Heart right ventricle (tissue), 16 donors: ENCODE results near the gene OGFOD3. TPM values are rescaled to one million over a fixed set of nuclear protein-coding genes. Genes with fewer than 3 reads are reported as not detected.
A peak's percentile ranks its signal among the peaks of the same experiment; 100 is the strongest.

Source experiments
- ATAC-seq, 8 donors: fragments of 200-7000 bp; cut with Tn5 transposase; one replicate each; pipeline ENCODE4 v1.9.1; 2020; ENCODE audit warnings: mild to moderate bottlenecking in 8 of 8, moderate library complexity in 8 of 8, moderate number of reproducible peaks in 1 of 8
- DNase-seq, 2 donors: peaks; one replicate each; pipeline ENCODE4 v3.0.0-alpha.2; 2020
- H3K27ac ChIP-seq, 10 donors: fragments of 200-600 bp; sonication (generic) in 2 of 10; one replicate each; pipeline versions ENCODE4 v1.5.0 to v1.8.0; 2020 to 2022; ENCODE audit warnings: mild to moderate bottlenecking in 3 of 10
- H3K27me3 ChIP-seq, 7 donors: fragments of 200-600 bp; one replicate each; pipeline ENCODE4 v1.8.0; 2021 to 2022; ENCODE audit warnings: mild to moderate bottlenecking in 2 of 7
- H3K36me3 ChIP-seq, 9 donors: fragments of 200-600 bp; sonication (generic) in 1 of 9; one replicate each; pipeline versions ENCODE4 v1.5.0 to v1.8.0; 2020 to 2022; ENCODE audit warnings: mild to moderate bottlenecking in 2 of 9
- H3K4me1 ChIP-seq, 9 donors: fragments of 200-600 bp; sonication (generic) in 1 of 9; one replicate each; pipeline versions ENCODE4 v1.5.0 to v1.8.0; 2020 to 2022; ENCODE audit warnings: mild to moderate bottlenecking in 4 of 9
- H3K4me3 ChIP-seq, 10 donors: fragments of 200-600 bp; sonication (generic) in 2 of 10; one replicate each; pipeline versions ENCODE4 v1.5.0 to v1.8.0; 2020 to 2022; ENCODE audit warnings: mild to moderate bottlenecking in 7 of 10, moderate library complexity in 2 of 10
- H3K9me3 ChIP-seq, 11 donors: fragments of 200-600 bp in 10 of 11; sonication (generic) in 2 of 11; one replicate each; pipeline versions ENCODE4 v1.5.0 to v1.8.0; 2013 to 2022; ENCODE audit warnings: mild to moderate bottlenecking in 2 of 11, control low read depth in 1 of 11, moderate library complexity in 1 of 11
- WGBS, 2 donors: extraction: QIAGEN DNeasy Blood & Tissue Kit; methylation state at CpG; one replicate each; pipeline ENCODE4 v1.1.7; 2013; ENCODE audit warnings: inconsistent platforms in 1 of 2; 5-methylcytosine and 5-hydroxymethylcytosine counted together
- intact Hi-C, 10 donors: fragments of 100-400 bp; cut with DNase I; formaldehyde crosslinking; loops; one replicate each; pipeline versions ENCODE4 v1.11.1 to v1.14.2; 2022
- polyA plus RNA-seq, 2 donors: library from polyadenylated mRNA; stranded (reverse); fragments of 200-250 nt; gene quantifications; one replicate each; pipeline ENCODE4 v1.2.3, GENCODE V29; 2013
- total RNA-seq, 10 donors: library from RNA; stranded (reverse); fragmentation: NEBNext Ultra II Directional in 3 of 10; extraction: Animal tissue kit (Norgen Biotek cat#: 25700) in 3 of 10; gene quantifications; one replicate each; pipeline versions ENCODE4 v1.2.1 to v1.2.4, GENCODE V29; 2021 to 2023
- TF ChIP-seq, protein P1 (sequence below), 9 donors: fragments of 200-600 bp; sonication (generic) in 2 of 9; IDR thresholded peaks; one replicate each; pipeline versions ENCODE4 v1.5.0 to v1.8.0; 2021 to 2022; ENCODE audit warnings: antibody characterized with exemption in 9 of 9, mild to moderate bottlenecking in 5 of 9, moderate library complexity in 1 of 9
- donor health status: Arrhythmogenic right ventricular cardiomyopathy.
- donor health status: ischemic (EF 13 %, LVEDD 7.1; RV severe dilation, severe dysfunction).
- donor health status: healthy with polysubstance abuse.
- donor health status: DM: no; HTN: yes; CAD: no.
- donor health status: DM: no; HTN: no; CAD: no.
- donor health status: ischemic (EF 25% LVEDD 6.9; RV normal size, moderate dysfunction).
- donor health status: ischemic (EF 25% LVEDD 5.7; RV mildly dilated, moderate dysfunction).
- donor health status: healthy.
- donor health status: DM: yes; HTN: yes; CAD: no.
- donor health status: Ischemic cardiomyopathy.
- donor health status: ischemic (EF 35%, LVEDD 5.7; RV mildly dilated, moderate dysfunction).
- donor health status: nonischemic (EF 11% LVEDD 7.7; RV severe dilation, severe dysfunction).
- donor health status: DM: yes; HTN: yes; CAD: no.
- donor health status: PGD.
- donor health status: ischemic (EF 29% LVEDD 5.4; RV normal size, mild dysfunction).
- donor health status: nonischemic (EF 23%, LVEDD 6.1; RV moderate dilation, normal function).

The OGFOD3 gene
- total and polyA plus RNA-seq, 12 donors = 23.3 to 39.4 (median 30.8) TPM

- intact Hi-C loops = loop anchor here in 2 of 10 donors (5.0 to 10.0 kb wide), 2 partner anchors 33 to 105 kb away; partner anchors contain the start of genes HEXD (in 1 of the 2) and OGFOD3 (in 1 of the 2)
- ATAC-seq = peak in 2 of 8 donors; percentile 10 to 11
- peak overlapping the region; percentile 66 to 99 (median 90) for H3K4me3 ChIP-seq
These were observed 31.5 kb upstream of the OGFOD3 start for GRCh38 chr17:82449883-82450356.

DNA sequence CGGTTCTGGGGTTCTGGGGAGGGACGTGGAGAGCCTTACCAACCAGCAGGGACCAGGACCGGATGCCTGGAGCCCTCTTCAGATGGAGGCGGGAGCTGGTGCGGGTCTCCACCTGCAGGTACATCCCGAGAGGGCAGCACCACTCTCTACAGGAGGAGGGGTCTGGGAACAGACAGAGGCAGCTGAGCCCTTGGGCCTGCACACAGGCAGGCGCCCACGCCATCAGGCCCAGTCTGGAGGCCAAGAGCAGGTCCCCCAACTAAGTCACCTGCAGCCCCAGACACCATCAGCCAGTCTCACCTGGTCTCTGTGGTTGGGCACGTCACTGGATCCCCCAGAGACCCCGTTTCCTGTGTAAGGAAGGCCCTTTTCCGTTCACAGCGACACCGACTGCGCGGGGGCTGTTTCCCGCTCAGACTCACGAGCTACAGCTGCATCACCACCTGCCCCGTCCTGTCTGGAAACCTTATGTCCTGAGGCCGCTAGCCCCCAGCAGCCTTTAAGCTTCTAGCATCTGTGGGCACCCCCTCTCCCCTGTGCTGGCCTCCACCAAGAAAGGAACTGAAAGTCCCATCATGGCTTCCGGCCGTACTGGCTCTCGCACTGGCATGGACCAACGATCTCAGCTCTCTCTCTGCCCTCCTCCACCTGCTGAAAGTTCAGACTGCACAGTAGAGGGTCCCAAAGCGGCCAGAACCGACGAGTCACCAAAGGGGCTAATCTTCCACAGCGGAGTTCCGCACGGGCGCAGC lies 30.9 kb upstream of the OGFOD3 start:
- H3K4me3 ChIP-seq = peak overlapping the region; percentile 66 to 99 (median 90)
- no peaks in the 10 kb centered on the region for H3K27me3 ChIP-seq
- H3K36me3 ChIP-seq = peaks cover 0 to 35% (median 0%) of the 10 kb centered on the region in 9 donors
- 66 to 75% methylated on average over 30 of the region's 30 CpGs for WGBS, 2 donors
- ATAC-seq (peak in 6 of 8 donors; percentile 1 to 50 (median 24)), DNase-seq (peak; percentile 28 to 54)
- H3K9me3 ChIP-seq = no peaks in the 10 kb centered on the region
- TF ChIP-seq, protein P1, sequence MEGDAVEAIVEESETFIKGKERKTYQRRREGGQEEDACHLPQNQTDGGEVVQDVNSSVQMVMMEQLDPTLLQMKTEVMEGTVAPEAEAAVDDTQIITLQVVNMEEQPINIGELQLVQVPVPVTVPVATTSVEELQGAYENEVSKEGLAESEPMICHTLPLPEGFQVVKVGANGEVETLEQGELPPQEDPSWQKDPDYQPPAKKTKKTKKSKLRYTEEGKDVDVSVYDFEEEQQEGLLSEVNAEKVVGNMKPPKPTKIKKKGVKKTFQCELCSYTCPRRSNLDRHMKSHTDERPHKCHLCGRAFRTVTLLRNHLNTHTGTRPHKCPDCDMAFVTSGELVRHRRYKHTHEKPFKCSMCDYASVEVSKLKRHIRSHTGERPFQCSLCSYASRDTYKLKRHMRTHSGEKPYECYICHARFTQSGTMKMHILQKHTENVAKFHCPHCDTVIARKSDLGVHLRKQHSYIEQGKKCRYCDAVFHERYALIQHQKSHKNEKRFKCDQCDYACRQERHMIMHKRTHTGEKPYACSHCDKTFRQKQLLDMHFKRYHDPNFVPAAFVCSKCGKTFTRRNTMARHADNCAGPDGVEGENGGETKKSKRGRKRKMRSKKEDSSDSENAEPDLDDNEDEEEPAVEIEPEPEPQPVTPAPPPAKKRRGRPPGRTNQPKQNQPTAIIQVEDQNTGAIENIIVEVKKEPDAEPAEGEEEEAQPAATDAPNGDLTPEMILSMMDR (IDR thresholded peaks at IDR 0.05) = no peak
- H3K27ac ChIP-seq = peak overlapping the region; percentile 79 to 99 (median 93)
- intact Hi-C loops = no loop called here
- H3K4me1 ChIP-seq = peaks cover 8 to 51% (median 38%) of the 10 kb centered on the region in 9 donors

More at GRCh38 chr17:82449883-82450356, 31.5 kb upstream of the OGFOD3 start:
- no peaks in the 10 kb centered on the region for H3K9me3 ChIP-seq
- no peaks in the 10 kb centered on the region for H3K27me3 ChIP-seq
- peak overlapping the region; percentile 79 to 99 (median 93) for H3K27ac ChIP-seq
- 63 to 64% methylated on average over 18 of the region's 18 CpGs for WGBS, 2 donors
- H3K4me1 ChIP-seq = peaks cover 8 to 51% (median 38%) of the 10 kb centered on the region in 9 donors
- H3K36me3 ChIP-seq = peaks cover 0 to 29% (median 0%) of the 10 kb centered on the region in 9 donors
- DNase-seq = peak in 1 of 2 donors; percentile 21
- TF ChIP-seq, protein P1 (IDR thresholded peaks at IDR 0.05) = no peak

GRCh38 chr17:82447876-82448275 lies 29.5 kb upstream of the OGFOD3 start:
- ATAC-seq (no peak), DNase-seq (no peak)
- TF ChIP-seq, protein P1 (IDR thresholded peaks at IDR 0.05) = no peak
- Histone ChIP-seq H3K4me1 (peaks cover 8 to 51% (median 38%) of the 10 kb centered on the region in 9 donors), H3K27ac (no peak overlapping the region), H3K4me3 (no peak overlapping the region), H3K36me3 (peaks cover 0 to 50% (median 0%) of the 10 kb centered on the region in 9 donors), H3K9me3 (no peaks in the 10 kb centered on the region), H3K27me3 (no peaks in the 10 kb centered on the region)
- intact Hi-C loops = no loop called here
- WGBS, 2 donors = 95 to 96% methylated on average over 11 of the region's 11 CpGs

DNA sequence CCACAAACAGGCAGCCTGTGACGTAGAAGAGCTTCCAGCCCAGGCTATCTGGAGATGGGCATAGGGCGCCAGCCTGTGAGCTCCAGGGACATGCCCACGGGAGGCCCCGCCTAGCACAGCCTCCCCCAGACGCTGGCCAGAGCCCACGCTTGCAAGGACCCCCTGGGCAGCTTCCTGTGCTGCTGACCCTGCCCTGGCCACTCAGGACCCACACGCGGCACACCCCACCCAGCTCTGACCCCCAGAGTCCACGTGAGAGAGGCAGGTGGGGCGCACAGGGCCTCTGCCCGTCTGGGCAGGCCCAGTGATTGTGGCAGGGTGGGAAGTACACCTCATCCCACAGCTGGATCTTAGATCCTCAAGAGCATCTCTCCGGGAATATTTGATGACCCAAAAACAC lies 28.3 kb upstream of the OGFOD3 start:
- H3K4me1 ChIP-seq = peaks cover 8 to 46% (median 34%) of the 10 kb centered on the region in 9 donors
- H3K36me3 ChIP-seq = peaks cover 0 to 62% (median 0%) of the 10 kb centered on the region in 9 donors
- no peak overlapping the region for H3K4me3 ChIP-seq
- DNase-seq (no peak), ATAC-seq (no peak)
- H3K9me3 ChIP-seq = no peaks in the 10 kb centered on the region
- no peaks in the 10 kb centered on the region for H3K27me3 ChIP-seq
- intact Hi-C loops = no loop called here
- WGBS, 2 donors = 89% methylated on average over 12 of the region's 12 CpGs
- no peak overlapping the region for H3K27ac ChIP-seq
- TF ChIP-seq, protein P1 (IDR thresholded peaks at IDR 0.05) = no peak
